GM23338 (cell line): ENCODE measurements around the gene QRICH2. TPM values are rescaled to one million over a fixed set of nuclear protein-coding genes. Genes with fewer than 3 reads are reported as not detected.

Experiments
- ATAC-seq: fragments of 200-7000 bp; cut with Tn5 transposase; 3 replicates; pipeline ENCODE4 v1.9.1; 2020
- DNase-seq: peaks from one replicate; pipeline ENCODE4 v3.0.0-alpha.2; 2015; ENCODE audit warnings: low spot score
- H2AFZ ChIP-seq: fragments of 200-600 bp; sonication (generic); 2 replicates; pipeline ENCODE4 v1.8.0; 2016; ENCODE audit warnings: antibody characterized with exemption, mild to moderate bottlenecking, moderate library complexity
- H3F3A ChIP-seq: fragments of 200-600 bp; sonication (generic); replicated peaks from 2 replicates; pipeline ENCODE4 v1.8.0; 2017; ENCODE audit warnings: antibody characterized with exemption, mixed run types, low read depth
- H3K27ac ChIP-seq: fragments of 200-600 bp; sonication (generic); 2 replicates; pipeline ENCODE4 v1.6.1; 2016; ENCODE audit warnings: low read depth
- H3K27me3 ChIP-seq: fragments of 200-600 bp; sonication (generic); 2 replicates; pipeline ENCODE4 v1.8.0; 2016; ENCODE audit warnings: mild to moderate bottlenecking, mixed run types, moderate library complexity; ENCODE audit not compliant: insufficient read depth
- H3K36me3 ChIP-seq: fragments of 200-600 bp; sonication (generic); 2 replicates; pipeline ENCODE4 v1.8.0; 2016; ENCODE audit warnings: mild to moderate bottlenecking; ENCODE audit not compliant: insufficient read depth
- H3K4me1 ChIP-seq: fragments of 200-600 bp; sonication (generic); 2 replicates; pipeline ENCODE4 v1.8.0; 2016; ENCODE audit warnings: mild to moderate bottlenecking, moderate library complexity; ENCODE audit not compliant: insufficient read depth
- H3K4me2 ChIP-seq: fragments of 200-600 bp; sonication (generic); 2 replicates; pipeline ENCODE4 v1.7.1; 2017; ENCODE audit warnings: mixed run types
- H3K4me3 ChIP-seq: fragments of 200-600 bp; sonication (generic); 2 replicates; pipeline ENCODE4 v1.6.1; 2016; ENCODE audit warnings: mixed run types
- H3K79me2 ChIP-seq: fragments of 200-600 bp; sonication (generic); replicated peaks from 2 replicates; pipeline ENCODE4 v1.8.0; 2017; ENCODE audit warnings: mild to moderate bottlenecking; ENCODE audit not compliant: insufficient read depth
- H3K9me2 ChIP-seq: fragments of 200-600 bp; sonication (generic); 2 replicates; pipeline ENCODE4 v1.8.0; 2017; ENCODE audit not compliant: insufficient read depth
- H4K20me1 ChIP-seq: fragments of 200-600 bp; sonication (generic); replicated peaks from 2 replicates; pipeline ENCODE4 v1.8.0; 2017; ENCODE audit warnings: mild to moderate bottlenecking; ENCODE audit not compliant: insufficient read depth
- H3K27ac Mint-ChIP-seq: 2 replicates; pipeline ENCODE4 v1.8.0; 2020; ENCODE audit warnings: inconsistent platforms, mild to moderate bottlenecking, moderate library complexity, mixed read lengths
- H3K27me3 Mint-ChIP-seq: 3 replicates; pipeline ENCODE4 v1.8.0; 2022; ENCODE audit warnings: low read depth, mild to moderate bottlenecking, moderate library complexity, mixed read lengths, inconsistent platforms; ENCODE audit not compliant: insufficient read depth, poor library complexity
- H3K36me3 Mint-ChIP-seq: 3 replicates; pipeline ENCODE4 v1.8.0; 2021; ENCODE audit warnings: low read depth, mild to moderate bottlenecking, inconsistent platforms, moderate library complexity, mixed read lengths
- H3K4me1 Mint-ChIP-seq: 3 replicates; pipeline ENCODE4 v1.8.0; 2020; ENCODE audit warnings: mild to moderate bottlenecking, inconsistent platforms, mixed read lengths
- H3K4me3 Mint-ChIP-seq: 3 replicates; pipeline ENCODE4 v1.8.0; 2021; ENCODE audit warnings: moderate library complexity, mild to moderate bottlenecking, inconsistent platforms, mixed read lengths
- H3K9me3 Mint-ChIP-seq: 3 replicates; pipeline ENCODE4 v1.8.0; 2020; ENCODE audit warnings: moderate library complexity, mild to moderate bottlenecking, inconsistent platforms, mixed read lengths
- CTCF ChIP-seq, 2 experiments: fragments of 200-600 bp in 1 of 2; sonication (generic) in 1 of 2; conservative IDR thresholded peaks; 2 replicates each; pipeline versions ENCODE4 v1.5.1 to v1.6.1; 2016 to 2017; ENCODE audit warnings: antibody characterized with exemption in 2 of 2, low read depth in 2 of 2, mild to moderate bottlenecking in 2 of 2, moderate library complexity in 1 of 2
- ETS1 ChIP-seq: IDR thresholded peaks from 2 replicates; pipeline ENCODE4 v1.6.1; 2016; ENCODE audit warnings: antibody characterized with exemption
- EZH2 ChIP-seq: fragments of 200-600 bp; sonication (generic); IDR thresholded peaks from one replicate; pipeline ENCODE4 v1.8.0; 2017; ENCODE audit warnings: antibody characterized with exemption, mild to moderate bottlenecking, low read depth; ENCODE audit not compliant: unreplicated experiment
- EZH2phosphoT487 ChIP-seq: fragments of 200-600 bp; sonication (generic); IDR thresholded peaks from one replicate; pipeline ENCODE4 v1.8.1; 2018; ENCODE audit warnings: antibody characterized with exemption; ENCODE audit not compliant: unreplicated experiment
- JUNB ChIP-seq: IDR thresholded peaks from one replicate; pipeline ENCODE4 v1.6.1; 2016; ENCODE audit warnings: antibody characterized with exemption; ENCODE audit not compliant: unreplicated experiment
- NANOG ChIP-seq: IDR thresholded peaks from 2 replicates; pipeline ENCODE4 v1.6.1; 2016; ENCODE audit warnings: antibody characterized with exemption, borderline replicate concordance
- POLR2AphosphoS5 ChIP-seq: IDR thresholded peaks from 2 replicates; pipeline ENCODE4 v1.6.1; 2016; ENCODE audit warnings: antibody characterized with exemption, low read depth
- REST ChIP-seq: IDR thresholded peaks from one replicate; pipeline ENCODE4 v1.6.1; 2018; ENCODE audit warnings: antibody characterized with exemption; ENCODE audit not compliant: unreplicated experiment
- STAT1 ChIP-seq: IDR thresholded peaks from one replicate; pipeline ENCODE4 v1.6.1; 2016; ENCODE audit warnings: antibody characterized with exemption; ENCODE audit not compliant: unreplicated experiment
- ZNF114 ChIP-seq: fragments of 250-450 bp; sonication (Bioruptor Pico); IDR thresholded peaks from 2 replicates; pipeline ENCODE4 v1.5.0; 2020; ENCODE audit warnings: mild to moderate bottlenecking, moderate library complexity
- polyA plus RNA-seq: library from polyadenylated mRNA; unstranded; fragments of >200 nt; fragmentation: Nextera tagmentation; extraction: Ambion mirVana; gene quantifications from 2 replicates; pipeline ENCODE4 v1.2.1, GENCODE V29; 2016
- total RNA-seq: library from RNA; depleted of rRNA; stranded (reverse); fragments of >200 nt; shearing (Covaris generic); gene quantifications from 2 replicates; pipeline ENCODE4 v1.2.3, GENCODE V29; 2014

Gene QRICH2
- total and polyA plus RNA-seq, 2 experiments from 2014 or later: 2.2 to 3.7 TPM

GRCh38 chr17:76276069-76276431, 32.0 kb downstream of the QRICH2 start:
- Mint-ChIP-seq H3K4me1 (peaks cover 14% of the 10 kb centered on the region; the same call in 2 of the 3 replicates), H3K27me3 (peaks cover 14% of the 10 kb centered on the region), H3K4me3 (no peak overlapping the region), H3K36me3 (no peaks in the 10 kb centered on the region), H3K9me3 (no peaks in the 10 kb centered on the region), H3K27ac (no peak overlapping the region)
- ATAC-seq (no peak), DNase-seq (no peak)
- no peak overlapping the region for H3K4me2 ChIP-seq
- H3K4me1 ChIP-seq: peaks cover 10% of the 10 kb centered on the region
- H4K20me1 ChIP-seq: no peaks in the 10 kb centered on the region
- TF ChIP-seq ZNF114 (no peak), EZH2phosphoT487 (no peak), STAT1 (no peak), JUNB (no peak), EZH2 (no peak)
- no peak overlapping the region for H2AFZ ChIP-seq
- H3K27ac ChIP-seq: no peak overlapping the region
- no peaks in the 10 kb centered on the region for H3K36me3 ChIP-seq
- H3K9me2 ChIP-seq: no peaks in the 10 kb centered on the region
- no peaks in the 10 kb centered on the region for H3K79me2 ChIP-seq
- no peak overlapping the region for H3K4me3 ChIP-seq
- H3K27me3 ChIP-seq: no peaks in the 10 kb centered on the region
- peaks cover under 1% of the 10 kb centered on the region; the same call in 1 of the 2 replicates for H3F3A ChIP-seq

GRCh38 chr17:76275382-76276068, 32.6 kb downstream of the QRICH2 start:
- ATAC-seq (no peak), DNase-seq (no peak)
- Mint-ChIP-seq H3K27me3 (peaks cover 16% of the 10 kb centered on the region), H3K9me3 (no peaks in the 10 kb centered on the region), H3K27ac (no peak overlapping the region), H3K4me1 (peaks cover 17% of the 10 kb centered on the region; the same call in 2 of the 3 replicates), H3K36me3 (no peaks in the 10 kb centered on the region; the same call in 2 of the 3 replicates), H3K4me3 (no peak overlapping the region)
- Histone ChIP-seq H3K36me3 (no peaks in the 10 kb centered on the region), H3K27me3 (no peaks in the 10 kb centered on the region), H3K79me2 (no peaks in the 10 kb centered on the region), H3K4me3 (no peak overlapping the region), H3K9me2 (no peaks in the 10 kb centered on the region), H3F3A (peaks cover 3% of the 10 kb centered on the region; the same call in 1 of the 2 replicates), H3K4me2 (no peak overlapping the region), H3K27ac (no peak overlapping the region), H4K20me1 (no peaks in the 10 kb centered on the region), H2AFZ (no peak overlapping the region), H3K4me1 (peaks cover 10% of the 10 kb centered on the region)
- no peak for TF ChIP-seq REST
- TF ChIP-seq ETS1: no peak
- no peak for TF ChIP-seq NANOG
- no peak for TF ChIP-seq STAT1
- TF ChIP-seq CTCF (conservative IDR thresholded peaks at IDR 0.05; ENCODE audit: low read depth in 2 of 2): no peak
- no peak for TF ChIP-seq POLR2AphosphoS5
- no peak for TF ChIP-seq JUNB
